GM19395 (cell line): ENCODE results near the gene TBCE.
"Not testable (repeated sequence)": the region's sequence is repeated elsewhere in the genome, so short reads cannot be mapped to it uniquely, and the experiment has no call there.

Source experiments
- ATAC-seq: cut with Tn5 transposase; IDR thresholded peaks from one replicate; pipeline ENCODE4 v1.9.1; 2021; ENCODE audit warnings: mild to moderate bottlenecking, moderate library complexity; ENCODE audit not compliant: unreplicated experiment

TBCE gene

GRCh38 chr1:235351898-235352297 is 15.3 kb upstream of the TBCE start:
- ATAC-seq: no peak

- ATAC-seq: no peak
Observed at GRCh38 chr1:235357485-235358373, 9.5 kb upstream of the TBCE start.

GRCh38 chr1:235358899-235359298 is 8.3 kb upstream of the TBCE start:
- no peak for ATAC-seq

- ATAC-seq: not testable (repeated sequence)
Observed at GRCh38 chr1:235364189-235364588, 3.0 kb upstream of the TBCE start.

GRCh38 chr1:235366286-235366685 is 941 bp upstream of the TBCE start:
- ATAC-seq: no peak

- ATAC-seq: no peak
Observed at GRCh38 chr1:235368428-235368827, 1.2 kb downstream of the TBCE start.

GRCh38 chr1:235369802-235370201 is 2.6 kb downstream of the TBCE start:
- ATAC-seq: no peak

GRCh38 chr1:235375919-235376605 is 8.8 kb downstream of the TBCE start:
- no peak for ATAC-seq

- not testable (repeated sequence) for ATAC-seq
Observed at GRCh38 chr1:235378134-235378735, 11.0 kb downstream of the TBCE start.

GRCh38 chr1:235381955-235382739 is 14.9 kb downstream of the TBCE start:
- not testable (repeated sequence) for ATAC-seq

GRCh38 chr1:235385633-235386032 is 18.4 kb downstream of the TBCE start:
- ATAC-seq: not testable (repeated sequence)

- no peak for ATAC-seq
Observed at GRCh38 chr1:235391874-235392273, 24.6 kb downstream of the TBCE start.

- no peak for ATAC-seq
Observed at GRCh38 chr1:235397733-235398132, 30.5 kb downstream of the TBCE start.

- ATAC-seq: no peak
Observed at GRCh38 chr1:235399661-235400060, 32.4 kb downstream of the TBCE start.

GRCh38 chr1:235401251-235401650 is 34.0 kb downstream of the TBCE start:
- ATAC-seq: no peak

- no peak for ATAC-seq
Observed at GRCh38 chr1:235402457-235403200, 35.4 kb downstream of the TBCE start.

GRCh38 chr1:235403593-235403992 is 36.4 kb downstream of the TBCE start:
- ATAC-seq: no peak

GRCh38 chr1:235404190-235404589 is 37.0 kb downstream of the TBCE start:
- no peak for ATAC-seq

- ATAC-seq: no peak
Observed at GRCh38 chr1:235407419-235407818, 40.2 kb downstream of the TBCE start.

GRCh38 chr1:235408503-235408960 is 41.3 kb downstream of the TBCE start:
- ATAC-seq: no peak
